KMS-11 (cell line): ENCODE results near the gene ARPC4.

Experiments used
- H2AFZ ChIP-seq: fragments of 200-600 bp; sonication (generic); 2 replicates; pipeline ENCODE4 v1.6.1; 2016; ENCODE audit warnings: antibody characterized with exemption, mixed run types, low read depth
- H3K27ac ChIP-seq: fragments of 200-600 bp; sonication (generic); 2 replicates; pipeline ENCODE4 v1.6.1; 2016; ENCODE audit warnings: mild to moderate bottlenecking, mixed run types
- H3K27me3 ChIP-seq: fragments of 200-600 bp; sonication (generic); 2 replicates; pipeline ENCODE4 v1.6.1; 2017; ENCODE audit warnings: mild to moderate bottlenecking, low read depth, mixed run types, moderate library complexity; ENCODE audit not compliant: insufficient read depth
- H3K36me3 ChIP-seq: fragments of 200-600 bp; sonication (generic); 2 replicates; pipeline ENCODE4 v1.6.1; 2017; ENCODE audit warnings: mild to moderate bottlenecking, mixed run types; ENCODE audit not compliant: insufficient read depth
- H3K4me1 ChIP-seq: fragments of 200-600 bp; sonication (generic); 2 replicates; pipeline ENCODE4 v1.6.1; 2016; ENCODE audit warnings: mild to moderate bottlenecking, low read depth, mixed run types; ENCODE audit not compliant: poor library complexity, severe bottlenecking
- H3K4me2 ChIP-seq: fragments of 200-600 bp; sonication (generic); 2 replicates; pipeline ENCODE4 v1.7.0; 2016; ENCODE audit warnings: mild to moderate bottlenecking, mixed run types
- H3K4me3 ChIP-seq: fragments of 200-600 bp; sonication (generic); IDR thresholded peaks from 2 replicates; pipeline ENCODE4 v1.6.1; 2017; ENCODE audit warnings: low read depth, low read length, mixed read lengths; ENCODE audit not compliant: insufficient read depth
- H3K79me2 ChIP-seq: fragments of 200-600 bp; sonication (generic); 2 replicates; pipeline ENCODE4 v1.6.1; 2016; ENCODE audit warnings: low read depth, mixed run types; ENCODE audit not compliant: insufficient read depth
- H3K9ac ChIP-seq: fragments of 200-600 bp; sonication (generic); 2 replicates; pipeline ENCODE4 v1.6.1; 2016; ENCODE audit warnings: mild to moderate bottlenecking, mixed run types
- H4K20me1 ChIP-seq: fragments of 200-600 bp; sonication (generic); 2 replicates; pipeline ENCODE4 v1.6.1; 2016; ENCODE audit warnings: mild to moderate bottlenecking, mixed run types; ENCODE audit not compliant: insufficient read depth
- CTCF ChIP-seq: fragments of 200-600 bp; sonication (generic); conservative IDR thresholded peaks from 2 replicates; pipeline ENCODE4 v1.6.1; 2017; ENCODE audit warnings: low read depth, mild to moderate bottlenecking, antibody characterized with exemption, low read length, moderate library complexity, mixed read lengths

ARPC4 gene

GRCh38 chr3:9783954-9784353 is 8.9 kb upstream of the ARPC4 start:
- H4K20me1 ChIP-seq: no peaks in the 10 kb centered on the region
- no peaks in the 10 kb centered on the region for H3K27me3 ChIP-seq
- no peak overlapping the region for H3K27ac ChIP-seq
- no peak overlapping the region for H3K4me2 ChIP-seq
- no peaks in the 10 kb centered on the region for H3K79me2 ChIP-seq
- peaks cover 20% of the 10 kb centered on the region for H3K4me1 ChIP-seq
- TF ChIP-seq CTCF: no peak
- no peak overlapping the region for H2AFZ ChIP-seq
- H3K36me3 ChIP-seq: no peaks in the 10 kb centered on the region
- no peak overlapping the region for H3K4me3 ChIP-seq
- H3K9ac ChIP-seq: no peak overlapping the region

GRCh38 chr3:9784965-9785364 is 7.9 kb upstream of the ARPC4 start:
- H3K27me3 ChIP-seq: no peaks in the 10 kb centered on the region
- H3K27ac ChIP-seq: no peak overlapping the region
- H3K36me3 ChIP-seq: no peaks in the 10 kb centered on the region
- no peak overlapping the region for H3K9ac ChIP-seq
- no peak overlapping the region for H3K4me3 ChIP-seq
- H3K79me2 ChIP-seq: no peaks in the 10 kb centered on the region
- no peak overlapping the region for H3K4me2 ChIP-seq
- no peaks in the 10 kb centered on the region for H4K20me1 ChIP-seq
- TF ChIP-seq CTCF: no peak
- H3K4me1 ChIP-seq: peaks cover 10% of the 10 kb centered on the region
- no peak overlapping the region for H2AFZ ChIP-seq

DNA sequence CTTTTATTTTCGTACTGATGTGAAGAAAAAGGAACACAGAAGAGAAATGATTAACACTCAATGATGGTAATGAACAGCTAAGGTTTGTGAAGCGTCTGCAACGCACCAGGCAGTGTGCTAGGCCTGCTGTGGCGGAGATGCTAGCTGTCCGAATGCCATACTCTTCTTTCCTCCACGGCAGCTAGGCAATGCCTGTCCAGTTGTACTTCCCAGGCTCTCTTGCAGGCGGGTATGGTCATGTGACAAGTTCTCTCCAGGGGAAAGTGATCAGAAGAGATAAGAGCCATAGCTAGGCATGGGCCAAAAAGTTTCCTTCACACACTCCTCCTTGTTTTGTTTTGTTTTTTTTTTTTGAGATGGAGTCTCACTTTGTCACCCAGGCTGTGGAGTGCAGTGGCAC is 7.3 kb upstream of the ARPC4 start:
- H3K27me3 ChIP-seq: no peaks in the 10 kb centered on the region
- H3K9ac ChIP-seq: no peak overlapping the region
- H3K36me3 ChIP-seq: no peaks in the 10 kb centered on the region
- no peak overlapping the region for H3K4me2 ChIP-seq
- no peaks in the 10 kb centered on the region for H3K79me2 ChIP-seq
- no peak for TF ChIP-seq CTCF
- H3K27ac ChIP-seq: no peak overlapping the region
- H3K4me1 ChIP-seq: peaks cover 3% of the 10 kb centered on the region
- H4K20me1 ChIP-seq: no peaks in the 10 kb centered on the region
- H3K4me3 ChIP-seq: no peak overlapping the region
- H2AFZ ChIP-seq: no peak overlapping the region

DNA sequence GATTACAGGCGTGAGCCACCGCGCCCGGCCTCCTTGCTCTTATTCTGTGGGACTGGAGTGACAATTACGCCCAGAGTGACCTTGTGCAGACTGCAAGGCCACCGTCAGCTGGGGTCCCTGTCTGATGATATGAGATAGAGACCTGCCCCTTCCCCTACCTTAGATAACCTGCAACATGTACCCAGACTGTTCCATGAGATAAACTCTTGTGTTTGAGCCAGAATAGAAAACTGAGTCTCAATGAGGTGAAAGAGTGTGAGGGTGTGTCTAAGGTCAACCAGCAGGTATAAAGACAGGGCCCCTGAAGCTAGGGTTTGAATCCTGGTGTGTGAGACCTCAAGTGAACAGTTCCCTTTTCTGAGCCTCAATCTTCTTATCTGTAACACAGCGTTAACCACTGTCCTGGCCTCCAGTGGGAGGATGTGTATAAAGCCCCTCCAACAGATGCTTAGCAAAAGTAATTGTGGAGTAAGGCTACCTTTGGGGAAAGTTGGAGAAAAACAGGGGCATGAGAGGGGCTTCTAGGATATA is 6.6 kb upstream of the ARPC4 start:
- Histone ChIP-seq H3K4me3 (no peak overlapping the region), H4K20me1 (no peaks in the 10 kb centered on the region), H3K79me2 (no peaks in the 10 kb centered on the region), H3K27me3 (no peaks in the 10 kb centered on the region), H3K9ac (no peak overlapping the region), H3K4me1 (no peaks in the 10 kb centered on the region), H3K4me2 (no peak overlapping the region), H3K27ac (no peak overlapping the region), H2AFZ (no peak overlapping the region), H3K36me3 (no peaks in the 10 kb centered on the region)
- TF ChIP-seq CTCF: no peak
